Left renal cortex interstitium (tissue), 4 donors: Measurements from ENCODE around the gene OR11H1. TPM values are rescaled to one million over a fixed set of nuclear protein-coding genes. Genes with fewer than 3 reads are reported as not detected.
"Not testable (repeated sequence)": the region's sequence is repeated elsewhere in the genome, so short reads cannot be mapped to it uniquely, and the experiment has no call there.

Experiments used
- DNase-seq, 4 donors: peaks; one replicate each; pipeline ENCODE4 v3.0.0-alpha.2; 2013; ENCODE audit warnings: low read depth in 4 of 4, low spot score in 2 of 4, missing footprints in 1 of 4
- polyA plus RNA-seq, 4 donors: library from polyadenylated mRNA; unstranded; fragments of 120-200 nt; gene quantifications; one replicate each; pipeline ENCODE4 v1.2.1, GENCODE V29; 2013; ENCODE audit not compliant: insufficient read length in 4 of 4

OR11H1 gene, protein sequence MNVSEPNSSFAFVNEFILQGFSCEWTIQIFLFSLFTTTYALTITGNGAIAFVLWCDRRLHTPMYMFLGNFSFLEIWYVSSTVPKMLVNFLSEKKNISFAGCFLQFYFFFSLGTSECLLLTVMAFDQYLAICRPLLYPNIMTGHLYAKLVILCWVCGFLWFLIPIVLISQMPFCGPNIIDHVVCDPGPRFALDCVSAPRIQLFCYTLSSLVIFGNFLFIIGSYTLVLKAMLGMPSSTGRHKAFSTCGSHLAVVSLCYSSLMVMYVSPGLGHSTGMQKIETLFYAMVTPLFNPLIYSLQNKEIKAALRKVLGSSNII
- not detected for polyA plus RNA-seq

DNA sequence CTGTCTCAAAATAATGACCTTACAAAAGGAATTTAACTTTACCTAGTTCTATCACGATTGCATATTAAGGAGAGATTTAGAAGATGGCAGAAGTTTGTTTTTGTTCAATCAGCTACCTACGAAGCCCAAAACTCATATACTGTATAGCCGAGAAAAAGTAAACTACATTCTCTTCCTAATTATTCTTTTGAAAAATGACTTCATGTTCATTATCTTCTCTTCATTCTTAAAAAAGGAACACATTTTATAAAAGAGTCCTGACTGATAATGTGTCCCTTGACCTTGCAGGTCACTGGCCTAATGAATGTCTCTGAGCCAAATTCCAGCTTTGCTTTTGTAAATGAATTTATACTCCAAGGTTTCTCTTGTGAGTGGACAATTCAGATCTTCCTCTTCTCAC is at the start of gene OR11H1:
TSS of gene OR11H1 (plus strand) at position 301 of the 400 bp plus-strand sequence. CDS start at position 301, 0 bp downstream.
- not testable (repeated sequence) for DNase-seq

DNA sequence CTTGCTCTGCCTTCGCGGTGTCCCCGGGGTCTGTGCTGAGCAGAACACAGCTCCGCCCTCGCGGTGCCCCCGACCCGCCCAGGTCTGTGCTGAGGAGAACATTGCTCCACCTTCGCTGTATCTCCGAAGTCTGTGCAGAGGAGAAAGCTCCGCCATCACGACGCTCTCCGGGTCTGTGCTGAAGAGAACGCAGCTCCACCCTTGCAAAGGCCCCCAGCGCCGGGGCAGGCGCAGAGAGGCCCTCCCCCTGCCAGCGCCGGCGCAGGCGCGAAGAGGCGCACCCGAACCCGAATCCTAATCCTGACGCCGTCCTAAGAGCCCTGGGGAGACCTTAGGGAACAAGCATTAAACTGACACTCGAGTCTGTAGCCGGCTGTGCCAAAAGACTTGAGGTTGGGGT is 18.0 kb upstream of the OR11H1 start:
- DNase-seq, result not testable (repeated sequence)

DNA sequence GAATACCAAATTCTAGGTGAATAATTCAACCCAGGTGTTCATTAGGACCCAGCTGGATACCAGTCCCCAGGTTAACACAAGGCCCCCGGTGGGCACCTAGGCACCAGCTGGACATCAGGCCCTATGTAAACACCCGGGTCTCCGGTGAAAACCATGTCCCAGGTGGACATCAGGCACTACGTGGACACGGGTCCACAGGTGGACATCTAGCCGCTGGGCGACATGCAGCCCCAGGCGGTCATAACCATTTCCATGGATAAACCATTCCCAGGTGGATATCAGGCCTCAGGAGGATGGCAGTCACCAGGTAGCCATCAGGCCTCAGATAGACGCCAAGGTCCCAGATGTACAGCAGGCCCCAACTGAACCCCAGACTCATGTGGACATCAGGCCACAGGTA is 12.1 kb upstream of the OR11H1 start:
- not testable (repeated sequence) for DNase-seq

- not testable (repeated sequence) for DNase-seq
These were observed 25.8 kb downstream of the OR11H1 start for GRCh38 chr22:15553767-15554166.

GRCh38 chr22:15563461-15563860 is 35.5 kb downstream of the OR11H1 start:
- DNase-seq, result not testable (repeated sequence)

GRCh38 chr22:15565063-15565462 is 37.1 kb downstream of the OR11H1 start:
- not testable (repeated sequence) for DNase-seq

Other genes with a start within 250 kb of the OR11H1 start
- under 1 TPM in 1 of 4 donors, not detected in 3; 0.05 TPM for gene POTEH, start 161.8 kb downstream of the OR11H1 start, polyA plus RNA-seq